ENCODE measurements around the gene OR4D1. TPM values are rescaled to one million over a fixed set of nuclear protein-coding genes. Genes with fewer than 3 reads are reported as not detected.

The OR4D1 gene
- total and polyA plus RNA-seq, 4 donors, result 0.01 to 0.09 TPM; not detected in 2

- no peaks in the 10 kb centered on the region for H3K27me3 ChIP-seq (ENCODE audit: control insufficient read depth in 3 of 3, insufficient read depth in 3 of 3, low read length in 2 of 3)
- H3K36me3 ChIP-seq (ENCODE audit: control insufficient read depth in 4 of 4, insufficient read depth in 4 of 4, low read length in 4 of 4), result no peaks in the 10 kb centered on the region
- H3K9me3 ChIP-seq (ENCODE audit: control insufficient read depth in 4 of 4, insufficient read depth in 3 of 4, low read length in 3 of 4), result no peaks in the 10 kb centered on the region
- ATAC-seq (ENCODE audit: insufficient read depth, low FRiP score) (no peak), DNase-seq (no peak)
- no peak overlapping the region for H3K27ac ChIP-seq (ENCODE audit: low read depth in 1 of 2, low read length in 1 of 2)
- no peak overlapping the region for H3K4me3 ChIP-seq
- TF ChIP-seq CTCF (IDR thresholded peaks at IDR 0.05; ENCODE audit: control extremely low read depth, extremely low read depth), result no peak
- no peak overlapping the region for H3K9ac ChIP-seq (ENCODE audit: insufficient read depth in 1 of 2, low read length in 2 of 2)
- 45 to 68% methylated on average over 1 of the region's 1 CpG for WGBS, 2 donors
- no peaks in the 10 kb centered on the region for H3K4me1 ChIP-seq (ENCODE audit: control insufficient read depth in 5 of 5, insufficient read depth in 5 of 5, low read length in 5 of 5)
These were observed 40.9 kb upstream of the OR4D1 start for GRCh38 chr17:58107306-58107705.

- no peak for ATAC-seq (ENCODE audit: insufficient read depth, low FRiP score)
- WGBS, 2 donors, result 63 to 82% methylated on average over 1 of the region's 1 CpG
These were observed 39.0 kb upstream of the OR4D1 start for GRCh38 chr17:58109197-58109596.

GRCh38 chr17:58110012-58110411, 38.2 kb upstream of the OR4D1 start:
- Histone ChIP-seq H3K27me3 (ENCODE audit: control insufficient read depth in 3 of 3, insufficient read depth in 3 of 3, low read length in 2 of 3) (no peaks in the 10 kb centered on the region), H3K9me3 (ENCODE audit: control insufficient read depth in 4 of 4, insufficient read depth in 3 of 4, low read length in 3 of 4) (no peaks in the 10 kb centered on the region), H3K36me3 (ENCODE audit: control insufficient read depth in 4 of 4, insufficient read depth in 4 of 4, low read length in 4 of 4) (no peaks in the 10 kb centered on the region), H3K4me1 (ENCODE audit: control insufficient read depth in 5 of 5, insufficient read depth in 5 of 5, low read length in 5 of 5) (no peaks in the 10 kb centered on the region), H3K4me3 (no peak overlapping the region), H3K27ac (ENCODE audit: low read depth in 1 of 2, low read length in 1 of 2) (no peak overlapping the region), H3K9ac (ENCODE audit: insufficient read depth in 1 of 2, low read length in 2 of 2) (no peak overlapping the region)
- DNase-seq (no peak), ATAC-seq (ENCODE audit: insufficient read depth, low FRiP score) (no peak)
- no peak for TF ChIP-seq CTCF (IDR thresholded peaks at IDR 0.05; ENCODE audit: control extremely low read depth, extremely low read depth)
- 71 to 83% methylated on average over 5 of the region's 5 CpGs for WGBS, 2 donors

More at GRCh38 chr17:58109197-58109596, 39.0 kb upstream of the OR4D1 start:
- H3K36me3 ChIP-seq (ENCODE audit: control insufficient read depth in 4 of 4, insufficient read depth in 4 of 4, low read length in 4 of 4), result no peaks in the 10 kb centered on the region
- no peaks in the 10 kb centered on the region for H3K27me3 ChIP-seq (ENCODE audit: control insufficient read depth in 3 of 3, insufficient read depth in 3 of 3, low read length in 2 of 3)
- no peak overlapping the region for H3K9ac ChIP-seq (ENCODE audit: insufficient read depth in 1 of 2, low read length in 2 of 2)
- no peak for DNase-seq
- no peak overlapping the region for H3K27ac ChIP-seq (ENCODE audit: low read depth in 1 of 2, low read length in 1 of 2)
- no peak overlapping the region for H3K4me3 ChIP-seq
- TF ChIP-seq CTCF (IDR thresholded peaks at IDR 0.05; ENCODE audit: control extremely low read depth, extremely low read depth), result no peak
- no peaks in the 10 kb centered on the region for H3K9me3 ChIP-seq (ENCODE audit: control insufficient read depth in 4 of 4, insufficient read depth in 3 of 4, low read length in 3 of 4)
- H3K4me1 ChIP-seq (ENCODE audit: control insufficient read depth in 5 of 5, insufficient read depth in 5 of 5, low read length in 5 of 5), result no peaks in the 10 kb centered on the region

- no peak for TF ChIP-seq CTCF (IDR thresholded peaks at IDR 0.05; ENCODE audit: control extremely low read depth, extremely low read depth)
- ATAC-seq (ENCODE audit: insufficient read depth, low FRiP score) (no peak), DNase-seq (no peak)
- H3K9me3 ChIP-seq (ENCODE audit: control insufficient read depth in 4 of 4, insufficient read depth in 3 of 4, low read length in 3 of 4), result no peaks in the 10 kb centered on the region
- no peaks in the 10 kb centered on the region for H3K4me1 ChIP-seq (ENCODE audit: control insufficient read depth in 5 of 5, insufficient read depth in 5 of 5, low read length in 5 of 5)
- no peaks in the 10 kb centered on the region for H3K36me3 ChIP-seq (ENCODE audit: control insufficient read depth in 4 of 4, insufficient read depth in 4 of 4, low read length in 4 of 4)
- 67 to 87% methylated on average over 3 of the region's 3 CpGs for WGBS, 2 donors
- no peak overlapping the region for H3K9ac ChIP-seq (ENCODE audit: insufficient read depth in 1 of 2, low read length in 2 of 2)
- peaks cover 0 to 3% (median 0%) of the 10 kb centered on the region in 3 donors for H3K27me3 ChIP-seq (ENCODE audit: control insufficient read depth in 3 of 3, insufficient read depth in 3 of 3, low read length in 2 of 3)
- no peak overlapping the region for H3K4me3 ChIP-seq
- H3K27ac ChIP-seq (ENCODE audit: low read depth in 1 of 2, low read length in 1 of 2), result no peak overlapping the region
These were observed 36.5 kb upstream of the OR4D1 start for GRCh38 chr17:58111676-58112075.

Data from lung (tissue), 12 donors.